K562 (cell line): Measurements from ENCODE around the gene PIP5K1B. TPM values are rescaled to one million over a fixed set of nuclear protein-coding genes. Genes with fewer than 3 reads are reported as not detected.

Experiments
- ATF7 ChIP-seq: fragments of 450-650 bp; IDR thresholded peaks from 2 replicates; pipeline ENCODE4 v1.7.1; 2014; ENCODE audit warnings: mild to moderate bottlenecking, moderate library complexity
- CEBPB ChIP-seq: fragments of 450-650 bp; IDR thresholded peaks from 2 replicates; pipeline ENCODE4 v1.6.1; 2016; ENCODE audit warnings: missing genetic modification characterization, missing compliant biosample characterization
- COPS2 ChIP-seq: fragments of 450-650 bp; conservative IDR thresholded peaks from 2 replicates; pipeline ENCODE4 v1.6.1; 2016; ENCODE audit warnings: mild to moderate bottlenecking, moderate library complexity
- GABPB1 ChIP-seq: sonication (generic); formaldehyde crosslinking; IDR thresholded peaks from 2 replicates; pipeline ENCODE4 v1.8.0; 2022; ENCODE audit warnings: mild to moderate bottlenecking, missing genetic modification reagents
- NCOA2 ChIP-seq, 2 experiments: fragments of 450-650 bp; IDR thresholded peaks; 2 replicates each; pipeline ENCODE4 v1.6.1; 2018; ENCODE audit warnings: mild to moderate bottlenecking in 2 of 2, moderate library complexity in 1 of 2; ENCODE audit not compliant: partially characterized antibody in 2 of 2
- RBM22 ChIP-seq: fragments of 200-400 bp; formaldehyde crosslinking; IDR thresholded peaks from 2 replicates; pipeline ENCODE4 v1.6.1; 2018; ENCODE audit warnings: low read length, low read depth; ENCODE audit not compliant: poor library complexity, severe bottlenecking
- RERE ChIP-seq: sonication (generic); formaldehyde crosslinking; IDR thresholded peaks from 2 replicates; pipeline ENCODE4 v1.8.0; 2023; ENCODE audit warnings: missing genetic modification reagents, mild to moderate bottlenecking, borderline replicate concordance
- SMC3 ChIP-seq: conservative IDR thresholded peaks from 2 replicates; pipeline ENCODE4 v1.6.1; 2011; ENCODE audit warnings: low read depth, low read length, improper control_type of control experiment; ENCODE audit not compliant: insufficient read depth
- SP1 ChIP-seq: sonication (generic); formaldehyde crosslinking; IDR thresholded peaks from 2 replicates; pipeline ENCODE4 v1.8.1; 2022; ENCODE audit warnings: mild to moderate bottlenecking, missing genetic modification reagents
- TEAD4 ChIP-seq, 2 experiments: sonication (generic) in 1 of 2; formaldehyde crosslinking in 1 of 2; IDR thresholded peaks; 2 replicates each; pipeline versions ENCODE4 v1.6.1 to v1.8.0; 2012 to 2022; ENCODE audit warnings: borderline replicate concordance in 1 of 2, inconsistent platforms in 1 of 2, low read length in 1 of 2, mild to moderate bottlenecking in 1 of 2, missing genetic modification reagents in 1 of 2
- ZC3H8 ChIP-seq: fragments of 450-650 bp; IDR thresholded peaks from 2 replicates; pipeline ENCODE4 v1.6.1; 2017
- ZNF354B ChIP-seq: fragments of 250-450 bp; sonication (Bioruptor Pico); IDR thresholded peaks from 2 replicates; pipeline ENCODE4 v1.4.0; 2020
- ZNF408 ChIP-seq: fragments of 250-450 bp; sonication (Bioruptor Pico); IDR thresholded peaks from 2 replicates; pipeline ENCODE4 v1.4.0; 2020; ENCODE audit warnings: low read depth, mild to moderate bottlenecking, moderate library complexity
- ZNF507 ChIP-seq: conservative IDR thresholded peaks from 2 replicates; pipeline ENCODE4 v1.6.1; 2017; ENCODE audit warnings: missing genetic modification characterization, missing compliant biosample characterization
- ZNF75A ChIP-seq: fragments of 450-650 bp; formaldehyde crosslinking; IDR thresholded peaks from 2 replicates; pipeline ENCODE4 v1.4.0; 2020; ENCODE audit warnings: mild to moderate bottlenecking
- polyA plus RNA-seq, 8 experiments: library from polyadenylated mRNA; depleted of rRNA in 4 of 8; stranded (reverse) in 5 of 8; unstranded in 3 of 8; fragments of >200 nt; fragmentation: Nextera tagmentation in 2 of 8; fragmentation: Illumina TruSeq in 1 of 8; extraction: Ambion mirVana in 2 of 8; extraction: Trizol in 1 of 8; gene quantifications; 2 replicates each; pipeline versions ENCODE4 v1.2.1 to v1.2.3, GENCODE V29; 2011 to 2014; ENCODE audit warnings: inconsistent platforms in 1 of 8, missing spikeins in 1 of 8
- total RNA-seq, 7 experiments: library from RNA; depleted of rRNA in 6 of 7; stranded (reverse); fragments of >200 nt in 6 of 7; fragmentation: Illumina TruSeq in 2 of 7; extraction: Trizol in 2 of 7; gene quantifications; 2 replicates each; pipeline versions ENCODE4 v1.2.1 to v1.2.3, GENCODE V29; 2011 to 2021; ENCODE audit warnings: low replicate concordance in 1 of 7
- TF ChIP-seq, protein P1 (sequence below): fragments of 250-450 bp; sonication (Bioruptor Pico); IDR thresholded peaks from 2 replicates; pipeline ENCODE4 v1.8.0; 2021; ENCODE audit warnings: borderline replicate concordance, mild to moderate bottlenecking, moderate library complexity; ENCODE audit not compliant: poor library complexity, severe bottlenecking
- TF ChIP-seq, protein P2 (sequence below): fragments of 450-650 bp; formaldehyde crosslinking; IDR thresholded peaks from 2 replicates; pipeline ENCODE4 v1.4.0; 2020; ENCODE audit warnings: mild to moderate bottlenecking

Gene PIP5K1B
- total and polyA plus RNA-seq, 9 of the 15 experiments (the other 6 are each of a cell fraction or from before 2014, with no cell fraction given): 3.1 to 12.9 (median 7.4) TPM

DNA sequence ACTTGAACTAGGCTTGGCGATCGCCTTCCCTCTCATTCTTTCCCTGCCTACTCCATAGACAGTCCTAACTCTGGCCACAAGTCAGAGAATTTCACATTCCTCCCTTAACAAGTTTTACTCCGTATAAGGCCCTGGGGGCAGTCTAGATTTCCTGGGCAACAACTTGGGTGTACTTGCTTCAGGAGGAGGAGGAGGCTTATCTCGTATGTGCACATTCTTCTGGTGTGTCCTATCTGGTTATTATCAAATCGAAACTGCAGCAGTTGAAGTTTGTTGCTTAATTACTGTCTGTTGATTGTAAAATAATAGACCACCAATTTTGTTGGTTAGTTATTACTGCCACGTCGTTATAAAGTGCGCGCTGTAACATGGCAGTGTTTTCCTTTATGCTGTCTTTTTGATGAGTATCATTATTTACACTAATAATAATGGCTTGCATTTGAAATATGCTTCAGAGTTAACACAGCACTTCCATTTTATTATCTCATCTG lies 42.0 kb downstream of the PIP5K1B start (continued):
- TF ChIP-seq ZNF408 (no peak), NCOA2 (IDR thresholded peaks at IDR 0.05; ENCODE audit: partially characterized antibody in 2 of 2) (peak in 1 of 2 experiments; percentile 49), RERE (CRISPR knock-in tag) (no peak), COPS2 (no peak), SP1 (peak; percentile 53; the same call in 1 of the 2 replicates), ZNF75A (CRISPR knock-in tag) (no peak), ZNF354B (CRISPR knock-in tag) (no peak), SMC3 (0 out of 2 replicates have a peak, but pooled peaks have one; percentile 11), RBM22 (no peak), ZNF507 (tag) (no peak), CEBPB (tag) (peak; percentile 89), GABPB1 (CRISPR knock-in tag) (no peak), TEAD4 (IDR thresholded peaks at IDR 0.05; ENCODE audit: low read length) (peak; percentile 94), TEAD4 (CRISPR knock-in tag; IDR thresholded peaks at IDR 0.05; ENCODE audit: borderline replicate concordance) (no peak), ZC3H8 (no peak), ATF7 (no peak)
- TF ChIP-seq, protein P1, sequence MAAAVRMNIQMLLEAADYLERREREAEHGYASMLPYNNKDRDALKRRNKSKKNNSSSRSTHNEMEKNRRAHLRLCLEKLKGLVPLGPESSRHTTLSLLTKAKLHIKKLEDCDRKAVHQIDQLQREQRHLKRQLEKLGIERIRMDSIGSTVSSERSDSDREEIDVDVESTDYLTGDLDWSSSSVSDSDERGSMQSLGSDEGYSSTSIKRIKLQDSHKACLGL (CRISPR knock-in tag): no peak
- TF ChIP-seq, protein P2, sequence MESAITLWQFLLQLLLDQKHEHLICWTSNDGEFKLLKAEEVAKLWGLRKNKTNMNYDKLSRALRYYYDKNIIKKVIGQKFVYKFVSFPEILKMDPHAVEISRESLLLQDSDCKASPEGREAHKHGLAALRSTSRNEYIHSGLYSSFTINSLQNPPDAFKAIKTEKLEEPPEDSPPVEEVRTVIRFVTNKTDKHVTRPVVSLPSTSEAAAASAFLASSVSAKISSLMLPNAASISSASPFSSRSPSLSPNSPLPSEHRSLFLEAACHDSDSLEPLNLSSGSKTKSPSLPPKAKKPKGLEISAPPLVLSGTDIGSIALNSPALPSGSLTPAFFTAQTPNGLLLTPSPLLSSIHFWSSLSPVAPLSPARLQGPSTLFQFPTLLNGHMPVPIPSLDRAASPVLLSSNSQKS: no peak
